HCT116 (cell line): ENCODE data around the gene GJA8. TPM values are rescaled to one million over a fixed set of nuclear protein-coding genes. Genes with fewer than 3 reads are reported as not detected.

Experiments used
- ATAC-seq: fragments of 200-7000 bp; cut with Tn5 transposase; 2 replicates; pipeline ENCODE4 v1.9.1; 2020; ENCODE audit warnings: mild to moderate bottlenecking, moderate library complexity
- BruUV-seq: library from RNA; stranded (reverse); fragments of 400-500 nt; replicated peaks from 2 replicates; lab custom pipeline; 2021; lab: Mats Ljungman, UMichigan
- CTCF ChIA-PET: fragments of 300-600 bp; sonication (Branson Sonifier 250); formaldehyde crosslinking; loops from one replicate; lab custom pipeline; 2021; ENCODE audit warnings: antibody characterized with exemption; lab: Charles Lee
- POLR2A ChIA-PET: fragments of 300-600, 350-600 bp; sonication (Branson Sonifier 250); formaldehyde crosslinking; loops from one replicate; lab custom pipeline; 2021; ENCODE audit warnings: antibody characterized with exemption; lab: Charles Lee
- RAD21 ChIA-PET, 2 experiments: fragments of 300-600 bp; sonication (Branson Sonifier 250); formaldehyde crosslinking; loops; one replicate each; lab custom pipeline; 2023; ENCODE audit warnings: low total read pairs in 2 of 2; ENCODE audit not compliant: uncharacterized antibody in 2 of 2, unreplicated experiment in 2 of 2, low non-redundant PET in 1 of 2; lab: Charles Lee
- DNase-seq: peaks from one replicate; pipeline ENCODE4 v3.0.0-alpha.2; 2010; ENCODE audit warnings: low read depth, low spot score
- H2AFZ ChIP-seq: fragments of 200-600 bp; shearing (Covaris generic), sonication (generic); 2 replicates; pipeline ENCODE4 v1.6.1; 2017; ENCODE audit warnings: low read depth, mixed run types, mixed read lengths, antibody characterized with exemption, low read length; ENCODE audit not compliant: poor library complexity, severe bottlenecking
- H3K27ac ChIP-seq: 2 replicates; pipeline ENCODE4 v1.5.1; 2012; ENCODE audit warnings: low read depth, low read length
- H3K27me3 ChIP-seq: fragments of 200-600 bp; sonication (generic); 2 replicates; pipeline ENCODE4 v1.6.1; 2016; ENCODE audit warnings: mixed run types, low read length, mixed read lengths; ENCODE audit not compliant: insufficient read depth
- H3K36me3 ChIP-seq, 2 experiments: fragments of 200-500 bp in 1 of 2; fragments of 200-600 bp in 1 of 2; sonication (Bioruptor generic) in 1 of 2; sonication (generic) in 1 of 2; 2 replicates each; pipeline versions ENCODE4 v1.5.1 to v1.6.1; 2014 to 2016; ENCODE audit warnings: low read length in 2 of 2, inconsistent platforms in 1 of 2, mixed read lengths in 1 of 2, mixed run types in 1 of 2; ENCODE audit not compliant: insufficient read depth in 2 of 2, control insufficient read depth in 1 of 2
- H3K4me1 ChIP-seq, 2 experiments: fragments of 200-600 bp in 1 of 2; sonication (generic) in 1 of 2; 2 replicates each; pipeline versions ENCODE4 v1.5.1 to v1.6.1; 2012 to 2017; ENCODE audit warnings: low read length in 2 of 2, inconsistent platforms in 1 of 2, mild to moderate bottlenecking in 1 of 2, mixed read lengths in 1 of 2, mixed run types in 1 of 2, moderate library complexity in 1 of 2; ENCODE audit not compliant: insufficient read depth in 2 of 2, control insufficient read depth in 1 of 2
- H3K4me2 ChIP-seq: fragments of 200-600 bp; sonication (generic); 2 replicates; pipeline ENCODE4 v1.6.1; 2017; ENCODE audit warnings: mixed run types, low read length, mixed read lengths
- H3K4me3 ChIP-seq, 2 experiments: fragments of 200-600 bp in 1 of 2; sonication (generic) in 1 of 2; replicated peaks in 1 of 2; 2 replicates each; pipeline ENCODE4 v1.5.1; 2011 to 2016; ENCODE audit warnings: low read length in 2 of 2, control low read depth in 1 of 2, low read depth in 1 of 2, mild to moderate bottlenecking in 1 of 2, mixed read lengths in 1 of 2, mixed run types in 1 of 2
- H3K79me2 ChIP-seq: fragments of 200-600 bp; sonication (generic); 2 replicates; pipeline ENCODE4 v1.6.1; 2017; ENCODE audit warnings: mild to moderate bottlenecking, mixed run types, low read length, moderate library complexity, mixed read lengths; ENCODE audit not compliant: insufficient read depth
- H3K9ac ChIP-seq: fragments of 200-600 bp; sonication (generic); 2 replicates; pipeline ENCODE4 v1.6.1; 2016; ENCODE audit warnings: low read length, mixed read lengths
- H3K9me2 ChIP-seq: fragments of 200-600 bp; sonication (generic), shearing (Covaris generic); 2 replicates; pipeline ENCODE4 v1.6.1; 2017; ENCODE audit warnings: mixed run types, mild to moderate bottlenecking, moderate library complexity; ENCODE audit not compliant: insufficient read depth
- H3K9me3 ChIP-seq, 2 experiments: fragments of 200-500 bp in 1 of 2; fragments of 200-600 bp in 1 of 2; sonication (Bioruptor generic) in 1 of 2; sonication (generic) in 1 of 2; 2 replicates each; pipeline ENCODE4 v1.6.1; 2014 to 2017; ENCODE audit warnings: low read length in 2 of 2, mixed read lengths in 2 of 2, inconsistent platforms in 1 of 2, low read depth in 1 of 2, mild to moderate bottlenecking in 1 of 2, mixed run types in 1 of 2, moderate library complexity in 1 of 2; ENCODE audit not compliant: control insufficient read depth in 1 of 2, insufficient read depth in 1 of 2
- H4K20me1 ChIP-seq: fragments of 200-600 bp; sonication (generic), shearing (Covaris generic); 2 replicates; pipeline ENCODE4 v1.6.1; 2017; ENCODE audit warnings: mixed run types, mild to moderate bottlenecking, moderate library complexity; ENCODE audit not compliant: insufficient read depth
- CBX3 ChIP-seq: IDR thresholded peaks from 2 replicates; pipeline ENCODE4 v1.6.1; 2012; ENCODE audit warnings: low read depth
- CTCF ChIP-seq, 3 experiments: fragments of 200-600 bp in 1 of 3; sonication (generic) in 1 of 3; IDR thresholded peaks in 2 of 3; conservative IDR thresholded peaks in 1 of 3; 2 replicates each; pipeline ENCODE4 v1.5.1; 2012 to 2017; ENCODE audit warnings: low read depth in 2 of 3, low read length in 2 of 3, antibody characterized with exemption in 1 of 3, borderline replicate concordance in 1 of 3, control low read depth in 1 of 3, mild to moderate bottlenecking in 1 of 3, mixed read lengths in 1 of 3, mixed run types in 1 of 3, moderate library complexity in 1 of 3; ENCODE audit not compliant: insufficient read depth in 1 of 3
- ELF1 ChIP-seq: IDR thresholded peaks from 2 replicates; pipeline ENCODE4 v1.6.1; 2012; ENCODE audit warnings: low read depth, borderline replicate concordance
- EZH2 ChIP-seq: fragments of 200-600 bp; sonication (generic); IDR thresholded peaks from 2 replicates; pipeline ENCODE4 v1.6.1; 2017; ENCODE audit warnings: antibody characterized with exemption, mixed run types
- EZH2phosphoT487 ChIP-seq: fragments of 200-600 bp; IDR thresholded peaks from 2 replicates; pipeline ENCODE4 v1.6.1; 2018; ENCODE audit warnings: antibody characterized with exemption, borderline replicate concordance
- JUND ChIP-seq: IDR thresholded peaks from 2 replicates; pipeline ENCODE4 v1.6.1; 2012
- POLR2A ChIP-seq: IDR thresholded peaks from 2 replicates; pipeline ENCODE4 v1.7.0; 2011; ENCODE audit warnings: borderline replicate concordance; ENCODE audit not compliant: insufficient read depth, insufficient read length; ENCODE audit errors: extremely low read depth
- POLR2AphosphoS5 ChIP-seq: IDR thresholded peaks from 2 replicates; pipeline ENCODE4 v1.6.1; 2011; ENCODE audit warnings: mild to moderate bottlenecking, low read depth, low read length, moderate library complexity
- RAD21 ChIP-seq: IDR thresholded peaks from 2 replicates; pipeline ENCODE4 v1.6.1; 2012; ENCODE audit warnings: low read depth, mild to moderate bottlenecking
- SIN3A ChIP-seq: IDR thresholded peaks from 2 replicates; pipeline ENCODE4 v1.6.1; 2012; ENCODE audit warnings: low read depth
- SP1 ChIP-seq: IDR thresholded peaks from 2 replicates; pipeline ENCODE4 v1.6.1; 2012; ENCODE audit warnings: low read depth
- SRF ChIP-seq: IDR thresholded peaks from 2 replicates; pipeline ENCODE4 v1.6.1; 2012; ENCODE audit warnings: low read depth
- TCF7L2 ChIP-seq: IDR thresholded peaks from 2 replicates; pipeline ENCODE4 v1.7.0; 2011; ENCODE audit warnings: borderline replicate concordance, inconsistent platforms; ENCODE audit not compliant: insufficient read depth, insufficient read length; ENCODE audit errors: extremely low read depth
- YY1 ChIP-seq: IDR thresholded peaks from 2 replicates; pipeline ENCODE4 v1.6.1; 2011; ENCODE audit warnings: low read length, low read depth, moderate library complexity, mild to moderate bottlenecking; ENCODE audit not compliant: insufficient replicate concordance; ENCODE audit errors: extremely low read depth
- ZBTB33 ChIP-seq: IDR thresholded peaks from 2 replicates; pipeline ENCODE4 v1.6.1; 2011; ENCODE audit warnings: mild to moderate bottlenecking, low read length, moderate library complexity; ENCODE audit not compliant: insufficient replicate concordance; ENCODE audit errors: extremely low read depth
- intact Hi-C: fragments of 100-400 bp; cut with micrococcal nuclease; formaldehyde crosslinking; loops from 2 replicates; pipeline ENCODE4 v1.10.0; 2022
- total RNA-seq: library from RNA; stranded (reverse); gene quantifications from one replicate; pipeline ENCODE4 v1.2.1, GENCODE V29; 2021; ENCODE audit not compliant: unreplicated experiment

GJA8 gene
- total RNA-seq, 1 experiment from 2014 or later = not detected

DNA sequence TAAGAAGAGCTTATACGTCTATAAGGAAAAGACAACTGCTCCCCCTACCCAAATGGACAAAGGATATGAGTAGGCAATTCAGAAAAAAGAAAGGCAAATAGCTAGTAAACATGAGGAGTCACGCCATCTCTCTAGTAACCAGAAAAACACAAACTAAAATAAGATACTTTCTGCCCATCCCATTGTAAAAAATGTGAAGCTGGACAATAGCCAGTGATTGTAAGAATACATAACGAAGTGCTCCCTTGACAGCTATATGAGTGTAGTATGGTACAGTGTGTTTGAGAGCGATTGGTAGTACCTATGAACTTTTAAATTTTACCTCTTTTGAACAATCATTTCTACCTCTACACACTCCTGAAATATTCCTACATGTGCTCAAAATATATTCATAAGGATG is 7.5 kb upstream of the GJA8 start (continued):
- TF ChIP-seq ZBTB33 = no peak
- TF ChIP-seq TCF7L2 = no peak
- TF ChIP-seq EZH2 = no peak
- TF ChIP-seq POLR2A = no peak
- TF ChIP-seq SRF = no peak

- Histone ChIP-seq H3K4me3 (no peak overlapping the region), H3K4me2 (no peak overlapping the region), H4K20me1 (no peaks in the 10 kb centered on the region), H3K36me3 (no peaks in the 10 kb centered on the region), H3K79me2 (no peaks in the 10 kb centered on the region), H3K9me2 (no peaks in the 10 kb centered on the region), H3K9ac (no peak overlapping the region), H3K27me3 (no peaks in the 10 kb centered on the region), H2AFZ (no peak overlapping the region), H3K27ac (no peak overlapping the region), H3K9me3 (no peaks in the 10 kb centered on the region), H3K4me1 (no peaks in the 10 kb centered on the region)
- TF ChIP-seq POLR2AphosphoS5 (no peak), YY1 (no peak), TCF7L2 (no peak), CBX3 (no peak), SIN3A (no peak), ZBTB33 (no peak), EZH2 (no peak), RAD21 (no peak), ELF1 (no peak), CTCF (IDR thresholded peaks at IDR 0.05 in 2 of 3, conservative IDR thresholded peaks at IDR 0.05 in 1 of 3; ENCODE audit: borderline replicate concordance in 1 of 3, insufficient read depth in 1 of 3, low read depth in 2 of 3, low read length in 2 of 3) (no peak), EZH2phosphoT487 (no peak), JUND (no peak), SP1 (no peak)
- DNase-seq = no peak
- BruUV-seq = no TSS peak
- intact Hi-C loops = no loop called here
- ChIA-PET RAD21 (no interaction called here), CTCF (interaction anchor here (1.3 kb wide), 1 partner anchor 623 kb away, joined by 3 read pairs; no protein-coding TSS in a partner anchor), POLR2A (no interaction called here)
- ATAC-seq = no peak
Measured at GRCh38 chr1:147897029-147897752, 5.4 kb upstream of the GJA8 start.
